A549 treated with AZD9567 at 1 μM for 4 hours (cell line): ENCODE results near the gene CDC42BPA. TPM values are rescaled to one million over a fixed set of nuclear protein-coding genes. Genes with fewer than 3 reads are reported as not detected.

Experiments used
- total RNA-seq: library from RNA; stranded (reverse); fragments of 200-300 nt; extraction: Qiagen RNA extraction; gene quantifications from 5 replicates; pipeline ENCODE4 v1.2.3, GENCODE V29; 2022; ENCODE audit not compliant: insufficient read depth

CDC42BPA gene
- 7.9 to 13.3 TPM (median 9.2 TPM) in 5 replicates for total RNA-seq

GRCh38 chr1:227318016-227318852 is at the start of gene CDC42BPA:
TSS of gene CDC42BPA (minus strand) at chr1:227318492. CDS start at chr1:227317182, 1,310 bp downstream.

GRCh38 chr1:226940029-226940805 is 378.1 kb downstream of the CDC42BPA start, which contains the start of gene COQ8A:
TSS of gene COQ8A (plus strand) at chr1:226940294. CDS start at chr1:226961386, 21,092 bp downstream.

Other genes with a start within 250 kb of the CDC42BPA start
- 0.68 to 1.6 TPM (median 1.4 TPM) in 5 replicates for gene ZNF678, start 245.1 kb upstream of the CDC42BPA start, total RNA-seq